ENCODE data around the gene CFAP65.

DNA sequence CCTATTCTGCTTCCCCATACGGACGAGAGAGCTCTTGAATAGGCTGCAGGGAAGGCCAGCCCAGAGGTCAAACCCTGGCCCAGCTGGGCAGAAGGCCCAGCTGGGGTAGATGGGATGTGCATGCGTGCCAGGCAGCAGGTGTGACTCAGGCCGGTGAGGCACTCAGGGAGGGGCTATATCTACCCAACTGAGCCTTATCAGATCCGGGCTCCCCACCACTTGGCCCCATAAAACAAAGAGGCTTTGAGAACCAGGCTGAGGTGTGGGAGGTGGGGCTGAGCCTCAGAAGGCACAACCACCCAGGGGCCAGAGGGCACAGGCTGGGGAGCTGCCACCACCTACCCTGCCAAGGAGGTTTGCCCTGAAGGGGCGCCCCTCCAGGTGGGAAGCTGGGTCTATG is 8.0 kb upstream of the CFAP65 start:
- TF ChIP-seq CTCF (IDR thresholded peaks at IDR 0.05) (no peak), EZH2 (IDR thresholded peaks at IDR 0.05) (no peak), EZH2phosphoT487 (IDR thresholded peaks at IDR 0.05) (no peak)

All from neural progenitor cell (in vitro differentiated cells).